ENCODE results near the gene ERCC3.

DNA sequence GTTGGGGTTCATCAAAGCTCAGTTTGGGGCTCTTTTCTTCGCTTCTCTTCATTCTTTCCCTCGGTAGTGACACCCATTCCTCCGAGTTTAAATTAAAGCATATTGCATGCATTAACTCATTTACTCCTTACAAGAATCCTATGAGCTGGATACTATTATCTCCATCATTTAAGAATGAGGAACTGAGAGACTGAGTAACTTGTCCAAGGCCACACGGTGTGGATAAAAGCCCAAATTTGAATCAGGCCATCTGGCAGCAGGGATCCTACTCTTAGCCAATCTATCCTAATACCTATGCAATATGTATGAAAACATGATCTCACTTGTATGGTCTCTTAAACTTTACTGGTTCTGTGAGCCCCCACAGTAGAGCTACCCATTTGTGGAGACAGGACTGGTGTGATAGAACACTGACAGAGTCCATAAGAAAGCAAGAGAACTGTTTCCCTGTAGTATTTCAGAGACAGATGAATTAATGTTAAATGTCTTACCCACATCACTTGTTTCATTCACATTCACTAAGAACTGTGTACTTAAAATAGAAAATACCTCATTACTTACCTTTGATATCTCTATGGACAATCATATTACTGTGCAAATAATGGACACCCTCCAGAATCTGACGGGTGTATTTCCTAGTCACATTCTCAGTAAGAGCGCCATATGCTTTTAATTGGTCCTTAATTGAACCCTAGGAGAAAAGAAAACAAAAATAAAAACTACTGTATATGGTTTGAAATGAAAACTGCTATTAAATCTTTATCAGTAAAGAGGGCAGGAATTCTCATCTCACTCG is 20.4 kb upstream of the ERCC3 start:
- no peak for TF ChIP-seq EZH2 (IDR thresholded peaks at IDR 0.05; ENCODE audit: borderline replicate concordance, low read depth, low read length, severe bottlenecking)
- TF ChIP-seq CTCF (IDR thresholded peaks at IDR 0.05; ENCODE audit: borderline replicate concordance, extremely low read depth, low read length, poor library complexity, severe bottlenecking): no peak

Data from DND-41 (cell line).